Transverse colon (tissue), 4 donors: ENCODE results near the gene CLBA1. TPM values are rescaled to one million over a fixed set of nuclear protein-coding genes. Genes with fewer than 3 reads are reported as not detected.
"Not testable (repeated sequence)": the region's sequence is repeated elsewhere in the genome, so short reads cannot be mapped to it uniquely, and the experiment has no call there.

Experiments used
- DNase-seq: peaks from one replicate; pipeline ENCODE4 v3.0.0-alpha.2; 2019
- H3K27ac ChIP-seq, 4 donors: fragments of 200-600 bp; sonication (generic); 2 replicates each; pipeline ENCODE4 v1.5.1; 2016 to 2018; ENCODE audit warnings: inconsistent platforms in 4 of 4
- H3K27me3 ChIP-seq: fragments of 200-600 bp; sonication (generic); 2 replicates; pipeline ENCODE4 v1.5.1; 2017; ENCODE audit warnings: inconsistent platforms
- H3K36me3 ChIP-seq, 4 donors: fragments of 200-600 bp; sonication (generic); 2 replicates each; pipeline ENCODE4 v1.5.1; 2017 to 2019; ENCODE audit warnings: inconsistent platforms in 4 of 4
- H3K4me1 ChIP-seq, 4 donors: fragments of 200-600 bp; sonication (generic); 2 replicates each; pipeline ENCODE4 v1.5.1; 2017 to 2020; ENCODE audit warnings: inconsistent platforms in 4 of 4
- H3K4me3 ChIP-seq, 4 donors: fragments of 200-600 bp; sonication (generic); 1 replicate in 1 of 4; 2 replicates in 3 of 4; pipeline versions ENCODE4 v1.5.1 to v1.6.1; 2017 to 2019; ENCODE audit warnings: inconsistent platforms in 4 of 4
- H3K9me3 ChIP-seq, 2 donors: fragments of 200-600 bp; sonication (generic); 2 replicates each; pipeline ENCODE4 v1.5.1; 2017 to 2019; ENCODE audit warnings: inconsistent platforms in 2 of 2
- EP300 ChIP-seq: sonication (generic); formaldehyde crosslinking; IDR thresholded peaks from one replicate; pipeline ENCODE4 v1.6.1; 2017; ENCODE audit warnings: antibody characterized with exemption, low read depth
- POLR2A ChIP-seq: fragments of 450-650 bp; IDR thresholded peaks from one replicate; pipeline ENCODE4 v1.6.1; 2016; ENCODE audit warnings: antibody characterized with exemption, mild to moderate bottlenecking, moderate library complexity
- POLR2AphosphoS5 ChIP-seq, 3 donors: sonication (generic); formaldehyde crosslinking; IDR thresholded peaks; one replicate each; pipeline ENCODE4 v1.6.1; 2016; ENCODE audit warnings: antibody characterized with exemption in 3 of 3
- WGBS, 2 donors: methylation state at CpG; one replicate each; pipeline ENCODE4 v1.1.5; 2018; ENCODE audit warnings: low coverage in 1 of 2; 5-methylcytosine and 5-hydroxymethylcytosine counted together
- in situ Hi-C, 4 donors: fragments of 200-750 bp; cut with MboI; loops; one replicate each; pipeline versions ENCODE4 v1.15.0 to v1.15.1; 2017; ENCODE audit warnings: low sequenced_read_pairs in 3 of 4, low pct_ligation_motif_present in 1 of 4, low pct_unique_long_range_greater_than_20kb in 1 of 4
- intact Hi-C: fragments of 100-400 bp; cut with DNase I; formaldehyde crosslinking; loops from one replicate; pipeline ENCODE4 v1.15.1; 2023; ENCODE audit warnings: low total_unique reads
- total RNA-seq, 4 donors: library from RNA; depleted of rRNA; stranded (reverse); fragments of >200 nt; gene quantifications; one replicate each; pipeline ENCODE4 v1.1.0, GENCODE V29; 2016
- TF ChIP-seq, protein P1 (sequence below), 5 experiments: fragments of 200-600 bp in 3 of 5; fragments of 450-650 bp in 2 of 5; sonication (generic) in 3 of 5; IDR thresholded peaks; 1 replicate in 2 of 5; 2 replicates in 3 of 5; pipeline ENCODE4 v1.5.1; 2016 to 2017; ENCODE audit warnings: antibody characterized with exemption in 5 of 5, inconsistent platforms in 3 of 5, mild to moderate bottlenecking in 2 of 5, moderate library complexity in 1 of 5

The CLBA1 gene
- total RNA-seq, 4 donors from 2014 or later = 0.40 to 6.7 (median 5.3) TPM

GRCh38 chr14:105026802-105027563, 41.4 kb downstream of the CLBA1 start:
- H3K27me3 ChIP-seq = no peaks in the 10 kb centered on the region
- TF ChIP-seq POLR2AphosphoS5 (IDR thresholded peaks at IDR 0.05) = no peak
- TF ChIP-seq EP300 = no peak
- TF ChIP-seq POLR2A = no peak
- TF ChIP-seq, protein P1, sequence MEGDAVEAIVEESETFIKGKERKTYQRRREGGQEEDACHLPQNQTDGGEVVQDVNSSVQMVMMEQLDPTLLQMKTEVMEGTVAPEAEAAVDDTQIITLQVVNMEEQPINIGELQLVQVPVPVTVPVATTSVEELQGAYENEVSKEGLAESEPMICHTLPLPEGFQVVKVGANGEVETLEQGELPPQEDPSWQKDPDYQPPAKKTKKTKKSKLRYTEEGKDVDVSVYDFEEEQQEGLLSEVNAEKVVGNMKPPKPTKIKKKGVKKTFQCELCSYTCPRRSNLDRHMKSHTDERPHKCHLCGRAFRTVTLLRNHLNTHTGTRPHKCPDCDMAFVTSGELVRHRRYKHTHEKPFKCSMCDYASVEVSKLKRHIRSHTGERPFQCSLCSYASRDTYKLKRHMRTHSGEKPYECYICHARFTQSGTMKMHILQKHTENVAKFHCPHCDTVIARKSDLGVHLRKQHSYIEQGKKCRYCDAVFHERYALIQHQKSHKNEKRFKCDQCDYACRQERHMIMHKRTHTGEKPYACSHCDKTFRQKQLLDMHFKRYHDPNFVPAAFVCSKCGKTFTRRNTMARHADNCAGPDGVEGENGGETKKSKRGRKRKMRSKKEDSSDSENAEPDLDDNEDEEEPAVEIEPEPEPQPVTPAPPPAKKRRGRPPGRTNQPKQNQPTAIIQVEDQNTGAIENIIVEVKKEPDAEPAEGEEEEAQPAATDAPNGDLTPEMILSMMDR (IDR thresholded peaks at IDR 0.05) = no peak
- H3K4me3 ChIP-seq = no peak overlapping the region
- no peak for DNase-seq
- H3K9me3 ChIP-seq = no peaks in the 10 kb centered on the region
- in situ Hi-C loops = no loop called here
- peaks cover 0 to 6% (median 4%) of the 10 kb centered on the region in 4 donors for H3K4me1 ChIP-seq
- intact Hi-C loops = no loop called here
- H3K27ac ChIP-seq = no peak overlapping the region
- WGBS, 2 donors = 25 to 43% methylated on average over 1 of the region's 1 CpG
- no peaks in the 10 kb centered on the region for H3K36me3 ChIP-seq

- H3K36me3 ChIP-seq, H3K4me1 ChIP-seq, in situ Hi-C loops, H3K27ac ChIP-seq, intact Hi-C loops, H3K9me3 ChIP-seq, H3K27me3 ChIP-seq, H3K4me3 ChIP-seq, DNase-seq: not testable (repeated sequence)
- 81% methylated on average over 4 of the region's 4 CpGs; no CpG with 5 or more reads in 1 of the 2 donors for WGBS, 2 donors
These were observed 42.1 kb downstream of the CLBA1 start for GRCh38 chr14:105027718-105028117.

DNA sequence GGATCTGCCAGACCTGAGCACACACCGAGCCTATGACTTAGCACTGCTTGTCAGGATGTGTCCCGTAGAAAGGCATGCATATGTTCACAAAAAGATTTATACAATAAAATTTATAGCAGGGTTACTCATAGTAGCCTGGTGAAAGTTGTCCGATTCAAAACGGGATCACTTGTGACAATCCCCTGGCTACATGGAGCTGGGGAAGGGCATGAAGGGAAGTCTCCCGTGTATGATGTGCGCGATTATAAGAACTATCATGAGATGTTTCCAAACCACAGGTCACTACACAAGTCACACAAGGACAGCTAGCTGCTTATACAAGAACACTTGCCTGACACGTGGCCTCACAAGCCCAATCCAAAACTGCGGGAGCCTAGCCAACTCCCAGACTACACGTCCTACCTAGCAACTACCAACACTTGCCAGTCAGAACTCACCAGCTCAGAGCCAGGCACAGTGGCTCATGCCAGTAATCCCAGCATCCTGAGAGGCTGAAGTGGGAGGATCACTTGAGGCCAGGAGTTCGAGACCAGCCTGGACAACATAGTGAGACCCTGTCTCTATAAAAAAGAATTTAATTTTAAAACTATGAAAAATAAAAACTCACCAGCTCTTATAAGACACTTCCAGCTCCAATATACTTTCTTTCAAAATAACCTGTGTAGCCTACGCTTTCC, 42.8 kb downstream of the CLBA1 start:
- Histone ChIP-seq H3K27ac (peak overlapping the region in 1 of 4 donors; percentile 1), H3K9me3 (no peaks in the 10 kb centered on the region), H3K4me1 (peaks cover 0 to 2% (median 0%) of the 10 kb centered on the region in 4 donors), H3K36me3 (no peaks in the 10 kb centered on the region), H3K4me3 (no peak overlapping the region), H3K27me3 (no peaks in the 10 kb centered on the region)
- TF ChIP-seq POLR2AphosphoS5 (IDR thresholded peaks at IDR 0.05) = no peak
- TF ChIP-seq, protein P1 (IDR thresholded peaks at IDR 0.05) = no peak
- TF ChIP-seq EP300 = no peak
- no peak for TF ChIP-seq POLR2A
- DNase-seq = no peak
- WGBS, 2 donors = 64 to 86% methylated on average over 3 to 12 of the region's 12 CpGs
- intact Hi-C loops = no loop called here
- in situ Hi-C loops = no loop called here

DNA sequence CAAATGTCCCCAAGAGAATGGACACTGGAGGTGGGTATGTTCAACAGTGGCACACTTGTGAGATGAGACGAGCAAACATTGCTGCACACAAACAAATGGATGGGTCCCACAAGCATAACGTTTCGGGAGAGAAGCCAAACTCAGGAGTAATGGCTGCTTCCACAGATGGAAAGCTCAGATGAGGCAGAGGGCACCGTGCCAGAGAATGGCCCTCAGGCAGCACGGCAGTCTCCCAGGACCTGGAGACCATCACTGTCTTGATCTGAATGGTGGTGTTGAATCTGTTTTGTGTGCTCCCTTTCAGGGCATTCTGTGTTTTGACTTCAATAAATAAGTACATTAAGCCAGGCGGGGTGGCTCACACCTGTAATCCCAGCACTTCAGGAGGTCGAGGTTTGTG, 43.8 kb downstream of the CLBA1 start:
- WGBS, 2 donors = 78 to 92% methylated on average over 2 to 7 of the region's 7 CpGs
- no peak for TF ChIP-seq POLR2AphosphoS5 (IDR thresholded peaks at IDR 0.05)
- no peak for TF ChIP-seq EP300
- TF ChIP-seq, protein P1 (IDR thresholded peaks at IDR 0.05) = no peak
- no peak for TF ChIP-seq POLR2A
- DNase-seq = no peak
- H3K27ac ChIP-seq = no peak overlapping the region
- no peaks in the 10 kb centered on the region for H3K27me3 ChIP-seq
- no peak overlapping the region for H3K4me3 ChIP-seq
- H3K4me1 ChIP-seq = peaks cover 0 to 2% (median 0%) of the 10 kb centered on the region in 4 donors
- intact Hi-C loops = no loop called here
- H3K9me3 ChIP-seq = no peaks in the 10 kb centered on the region
- in situ Hi-C loops = no loop called here
- H3K36me3 ChIP-seq = no peaks in the 10 kb centered on the region
